ENCODE data around the gene IRF2BP2.

DNA sequence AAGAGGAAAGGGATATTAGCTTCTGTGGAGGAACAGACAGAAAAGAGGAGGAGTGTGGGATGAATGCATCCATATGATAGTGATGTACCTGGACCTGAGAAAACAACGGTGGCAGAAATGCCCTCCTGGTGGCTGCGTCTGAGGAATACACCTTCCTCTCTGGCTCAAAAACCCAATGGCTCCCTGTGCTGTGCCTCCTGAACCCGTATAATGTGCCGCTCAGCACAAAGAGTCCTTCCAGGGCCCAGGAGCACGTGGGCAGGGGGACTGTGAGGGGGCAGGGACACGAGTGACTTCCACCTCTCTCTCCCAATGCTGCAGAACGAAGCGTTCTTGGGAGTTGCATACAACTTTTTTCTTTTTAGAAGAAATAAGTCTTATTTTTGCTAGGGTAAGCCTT, 31.2 kb downstream of the IRF2BP2 start:
- no peak for TF ChIP-seq POLR2AphosphoS5 (IDR thresholded peaks at IDR 0.05; ENCODE audit: borderline replicate concordance, low read depth, low read length)
- no peak for TF ChIP-seq EZH2 (IDR thresholded peaks at IDR 0.05)
- TF ChIP-seq FOXP2 (optimal IDR thresholded peaks at IDR 0.05; ENCODE audit: control extremely low read depth, extremely low read length, insufficient read depth) = no peak

Measured in SK-N-MC (cell line).